ENCODE results near the gene ELFN1.

The ELFN1 gene

GRCh38 chr7:1675673-1676549, 5.8 kb downstream of the ELFN1 start:
- DNase-seq (ENCODE audit: low read depth): no peak

GRCh38 chr7:1676550-1677078, 6.5 kb downstream of the ELFN1 start:
- no peak for DNase-seq (ENCODE audit: low read depth)

GRCh38 chr7:1677206-1678080, 7.4 kb downstream of the ELFN1 start:
- no peak for DNase-seq (ENCODE audit: low read depth)

DNA sequence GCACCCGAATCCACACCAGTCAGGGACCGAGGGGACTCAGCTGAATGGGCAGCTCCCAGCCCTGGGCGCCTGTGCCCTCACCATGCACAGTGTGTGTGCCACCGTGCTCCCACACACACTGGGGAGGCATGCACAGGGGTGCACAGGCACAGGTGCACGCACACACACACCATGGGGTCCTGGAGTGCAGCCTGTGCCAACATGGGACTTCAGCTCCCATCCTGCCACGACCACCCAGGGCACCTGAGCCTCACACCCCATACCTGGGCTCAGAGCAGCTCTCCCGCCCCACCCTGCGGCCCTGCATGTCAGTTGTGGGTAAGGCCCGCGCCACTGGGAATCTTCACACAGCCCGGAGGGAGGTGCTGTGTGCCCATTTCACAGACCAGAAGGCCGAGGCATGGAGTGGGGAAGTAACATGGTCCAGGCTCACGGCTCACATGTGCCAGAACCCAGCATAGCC, 8.0 kb downstream of the ELFN1 start:
- DNase-seq (ENCODE audit: low read depth): no peak

DNA sequence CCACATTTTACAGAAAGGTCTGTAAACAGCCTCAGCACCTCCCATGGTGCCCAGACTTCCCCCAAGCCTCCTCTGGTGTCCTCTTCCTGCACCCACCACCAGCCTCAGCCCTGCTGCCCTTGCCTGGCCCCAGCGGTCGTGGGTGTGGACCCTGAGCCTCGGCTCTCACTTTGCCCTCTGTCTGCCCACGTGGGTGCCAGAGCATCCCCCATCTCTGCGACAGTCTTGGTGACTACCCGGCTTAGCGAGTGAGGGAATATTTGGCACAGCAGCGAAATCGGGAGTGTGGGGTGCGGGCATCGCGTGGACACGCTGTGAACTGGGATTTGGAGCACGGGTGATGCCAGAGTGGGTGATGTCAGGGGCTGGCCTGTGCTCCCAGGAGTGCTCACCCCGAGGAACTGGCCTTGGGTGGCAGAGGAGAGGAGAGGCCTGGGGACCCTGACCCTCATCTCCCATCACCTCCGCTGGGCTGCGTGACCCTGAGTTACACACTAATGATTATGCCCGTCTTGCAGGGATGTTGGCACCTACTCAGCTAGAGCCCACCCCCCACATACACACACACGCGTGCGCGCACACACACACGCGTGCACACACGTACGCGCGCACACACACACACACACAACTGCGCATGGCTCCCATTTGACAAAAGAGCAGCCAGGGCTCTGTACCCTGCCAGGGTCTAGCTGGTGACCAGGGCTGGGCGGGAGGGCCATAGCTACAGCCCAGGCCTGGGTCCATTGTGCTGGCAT, 8.7 kb downstream of the ELFN1 start:
- DNase-seq (ENCODE audit: low read depth): no peak

GRCh38 chr7:1679326-1679965, 9.4 kb downstream of the ELFN1 start:
- DNase-seq (ENCODE audit: low read depth): no peak

DNA sequence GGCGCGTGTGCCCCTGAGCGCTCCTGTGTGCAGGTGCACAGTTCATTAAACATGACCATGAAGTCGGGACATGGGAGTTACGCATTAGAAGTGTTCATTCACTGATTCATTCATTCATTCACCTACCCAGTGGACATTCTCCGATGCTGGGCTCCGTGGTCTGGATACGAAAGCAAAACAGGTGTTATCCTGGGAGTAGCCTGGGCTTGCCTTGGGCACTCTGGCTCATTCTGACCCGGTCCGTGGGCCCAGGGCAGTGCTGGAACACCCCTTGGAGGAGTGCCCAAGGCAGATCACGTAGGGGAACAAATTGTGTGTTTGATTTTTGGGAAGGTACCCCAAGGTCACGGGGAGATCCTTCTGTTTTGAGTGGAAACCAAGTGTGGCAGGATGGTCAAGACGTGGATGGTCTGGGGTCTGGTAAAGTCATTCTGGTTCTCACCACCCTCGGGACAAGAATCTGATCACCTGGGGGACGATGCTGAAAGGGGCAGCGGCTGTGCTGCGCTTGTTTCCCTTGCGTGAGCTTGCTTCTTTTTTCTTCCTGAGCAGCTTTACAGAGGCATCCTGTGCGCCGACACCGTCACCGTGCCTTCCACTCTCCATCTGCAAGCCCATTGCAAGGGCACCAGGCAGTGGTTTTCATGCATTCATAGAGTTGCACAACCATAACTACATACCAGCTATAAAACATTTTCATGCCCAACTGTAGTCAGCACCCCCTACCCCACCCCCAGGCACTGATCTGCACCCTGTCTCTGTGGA, 10.1 kb downstream of the ELFN1 start:
- no peak for DNase-seq (ENCODE audit: low read depth)

GRCh38 chr7:1681581-1681980, 11.5 kb downstream of the ELFN1 start:
- no peak for DNase-seq (ENCODE audit: low read depth)

- no peak for DNase-seq (ENCODE audit: low read depth)
Observed at GRCh38 chr7:1685000-1685624, 15.0 kb downstream of the ELFN1 start.

- no peak for DNase-seq (ENCODE audit: low read depth)
Observed at GRCh38 chr7:1688542-1688941, 18.5 kb downstream of the ELFN1 start.

GRCh38 chr7:1689311-1689710, 19.2 kb downstream of the ELFN1 start:
- DNase-seq (ENCODE audit: low read depth): no peak

- no peak for DNase-seq (ENCODE audit: low read depth)
Observed at GRCh38 chr7:1690359-1690958, 20.4 kb downstream of the ELFN1 start.

GRCh38 chr7:1691096-1691495, 21.0 kb downstream of the ELFN1 start:
- no peak for DNase-seq (ENCODE audit: low read depth)

DNA sequence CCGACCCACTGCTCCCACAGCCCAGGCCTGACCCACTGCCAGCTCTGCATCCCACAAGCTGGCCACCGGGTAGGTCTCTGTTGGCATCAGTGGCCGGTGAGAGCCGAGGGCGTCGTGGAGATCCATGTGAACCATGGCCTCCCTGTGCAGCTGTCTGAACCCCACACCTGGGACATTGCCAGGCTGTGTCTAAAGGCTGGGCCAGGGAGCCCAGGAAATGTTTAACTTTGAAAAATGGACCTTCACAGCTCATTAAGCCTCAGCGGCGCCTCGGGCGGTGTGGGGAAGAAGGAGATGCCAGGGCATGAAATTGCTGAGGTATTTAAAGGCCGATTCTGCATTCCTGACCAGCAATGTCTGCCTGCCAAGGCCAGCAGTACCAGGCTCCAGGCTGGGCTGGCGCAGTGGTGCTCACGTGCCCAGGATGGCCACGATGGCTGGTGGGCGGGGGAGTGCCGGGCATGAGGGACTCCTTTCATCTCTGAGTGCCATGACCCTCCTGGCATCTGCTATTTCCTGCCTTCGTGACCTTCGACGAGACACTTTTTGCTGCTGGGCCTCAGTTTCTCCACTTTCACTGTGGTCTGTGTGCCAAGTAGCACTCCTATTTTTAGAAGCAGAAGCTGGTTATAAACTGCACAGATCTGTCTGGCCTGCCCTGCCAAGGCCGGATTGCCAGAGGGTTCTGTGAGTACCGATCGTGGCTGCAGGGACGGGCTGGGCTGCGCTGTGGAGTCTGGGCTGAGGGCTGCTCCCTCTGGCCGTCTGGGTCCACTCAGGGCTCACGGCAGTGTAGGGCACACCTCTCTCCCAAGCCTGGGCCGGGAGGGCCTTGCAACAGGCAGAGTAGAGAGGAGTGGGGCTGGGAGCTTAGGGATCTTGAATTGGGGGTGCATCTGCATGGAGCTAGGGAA, 21.8 kb downstream of the ELFN1 start:
- DNase-seq (ENCODE audit: low read depth): no peak

GRCh38 chr7:1692515-1693418, 22.7 kb downstream of the ELFN1 start:
- no peak for DNase-seq (ENCODE audit: low read depth)

DNA sequence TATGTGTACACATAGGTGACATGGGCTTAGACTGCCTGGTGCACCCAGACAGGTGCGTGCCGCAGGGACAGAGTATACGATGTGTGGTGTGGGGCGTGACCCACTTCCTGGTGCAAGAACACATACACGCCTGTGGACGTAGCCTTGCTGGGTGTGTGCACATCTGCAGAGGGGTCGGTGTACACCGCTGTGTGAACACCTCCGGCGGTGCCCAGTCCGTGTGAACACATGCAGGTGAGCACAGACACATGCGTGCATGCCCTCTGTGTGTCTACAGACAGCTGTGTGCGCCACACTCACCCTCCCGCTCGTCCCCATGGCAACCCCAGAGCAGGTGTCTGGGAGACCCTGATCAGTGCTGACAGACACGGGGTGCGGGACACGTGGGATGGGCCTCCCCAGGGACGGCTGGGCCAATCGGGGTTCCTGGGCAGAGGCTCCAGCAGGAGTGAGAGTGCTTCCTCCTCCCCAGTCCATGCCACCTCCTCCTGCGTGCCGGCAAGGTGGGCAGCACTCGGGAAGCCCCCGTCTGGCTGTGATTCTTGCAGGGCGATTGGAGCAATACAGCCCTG, 23.4 kb downstream of the ELFN1 start:
- DNase-seq (ENCODE audit: low read depth): no peak

- peak; percentile 58 for DNase-seq (ENCODE audit: low read depth)
Observed at GRCh38 chr7:1693991-1694524, 24.0 kb downstream of the ELFN1 start.
